Heart left ventricle (tissue), 16 donors: ENCODE results near the gene ST8SIA5. TPM values are rescaled to one million over a fixed set of nuclear protein-coding genes. Genes with fewer than 3 reads are reported as not detected.

Source experiments
- ATAC-seq, 4 donors: fragments of 200-7000 bp; cut with Tn5 transposase; one replicate each; pipeline ENCODE4 v1.9.1; 2020 to 2022; ENCODE audit warnings: moderate library complexity in 4 of 4, mild to moderate bottlenecking in 3 of 4, moderate number of reproducible peaks in 1 of 4
- DNase-seq, 5 donors: peaks; one replicate each; pipeline ENCODE4 v3.0.0-alpha.2; 2020
- H3K27ac ChIP-seq, 12 donors: fragments of 200-600 bp; sonication (generic) in 4 of 12; one replicate each; pipeline versions ENCODE4 v1.5.0 to v1.8.0; 2016 to 2022; ENCODE audit warnings: mild to moderate bottlenecking in 2 of 12
- H3K27me3 ChIP-seq, 9 donors: fragments of 200-600 bp; sonication (generic) in 2 of 9; one replicate each; pipeline versions ENCODE4 v1.5.1 to v1.8.0; 2016 to 2022; ENCODE audit warnings: mild to moderate bottlenecking in 3 of 9
- H3K36me3 ChIP-seq, 9 donors: fragments of 200-600 bp; sonication (generic) in 2 of 9; one replicate each; pipeline versions ENCODE4 v1.5.0 to v1.8.0; 2018 to 2022; ENCODE audit warnings: mild to moderate bottlenecking in 2 of 9
- H3K4me1 ChIP-seq, 12 donors: fragments of 200-600 bp; sonication (generic) in 4 of 12; one replicate each; pipeline versions ENCODE4 v1.5.0 to v1.8.0; 2016 to 2022; ENCODE audit warnings: mild to moderate bottlenecking in 3 of 12
- H3K4me3 ChIP-seq, 12 donors: fragments of 200-600 bp; sonication (generic) in 4 of 12; one replicate each; pipeline versions ENCODE4 v1.5.0 to v1.8.0; 2017 to 2022; ENCODE audit warnings: mild to moderate bottlenecking in 9 of 12, moderate library complexity in 4 of 12
- H3K9me3 ChIP-seq, 12 donors: fragments of 200-600 bp; sonication (generic) in 4 of 12; one replicate each; pipeline versions ENCODE4 v1.5.0 to v1.8.0; 2016 to 2022; ENCODE audit warnings: mild to moderate bottlenecking in 1 of 12
- CTCF ChIP-seq, 12 donors: fragments of 200-600 bp; sonication (generic) in 4 of 12; IDR thresholded peaks; one replicate each; pipeline versions ENCODE4 v1.5.0 to v1.8.0; 2018 to 2022; ENCODE audit warnings: antibody characterized with exemption in 12 of 12, mild to moderate bottlenecking in 5 of 12
- POLR2A ChIP-seq, 2 donors: fragments of 450-650 bp; IDR thresholded peaks; one replicate each; pipeline ENCODE4 v1.6.1; 2017; ENCODE audit warnings: antibody characterized with exemption in 2 of 2, mild to moderate bottlenecking in 2 of 2, moderate library complexity in 2 of 2
- WGBS, 4 donors: extraction: QIAGEN DNeasy Blood & Tissue Kit in 2 of 4; methylation state at CpG; one replicate each; pipeline versions ENCODE4 v1.1.5 to v1.1.7; 2013 to 2018; 5-methylcytosine and 5-hydroxymethylcytosine counted together
- intact Hi-C, 10 donors: fragments of 100-400 bp; cut with DNase I; formaldehyde crosslinking; loops; one replicate each; pipeline versions ENCODE4 v1.11.1 to v1.14.2; 2022
- polyA plus RNA-seq, 2 donors: library from polyadenylated mRNA; stranded (reverse); fragments of 200-250 nt; gene quantifications; one replicate each; pipeline ENCODE4 v1.2.3, GENCODE V29; 2013
- total RNA-seq, 9 donors: library from RNA; depleted of rRNA in 2 of 9; stranded (reverse); fragments of >200 nt in 2 of 9; fragmentation: NEBNext Ultra II Directional in 3 of 9; extraction: Animal tissue kit (Norgen Biotek cat#: 25700) in 3 of 9; gene quantifications; one replicate each; pipeline versions ENCODE4 v1.1.0 to v1.2.4, GENCODE V29; 2016 to 2023
- donor health status: ischemic (EF 13 %, LVEDD 7.1; RV severe dilation, severe dysfunction).
- donor health status: healthy with polysubstance abuse.
- donor health status: DM: no; HTN: yes; CAD: no.
- donor health status: DM: no; HTN: no; CAD: no.
- donor health status: ischemic (EF 25% LVEDD 6.9; RV normal size, moderate dysfunction).
- donor health status: ischemic (EF 25% LVEDD 5.7; RV mildly dilated, moderate dysfunction).
- donor health status: healthy.
- donor health status: DM: yes; HTN: yes; CAD: no.
- donor health status: ischemic (EF 35%, LVEDD 5.7; RV mildly dilated, moderate dysfunction).
- donor health status: nonischemic (EF 11% LVEDD 7.7; RV severe dilation, severe dysfunction).
- donor health status: DM: yes; HTN: yes; CAD: no.
- donor health status: PGD.
- donor health status: ischemic (EF 29% LVEDD 5.4; RV normal size, mild dysfunction).
- donor health status: nonischemic (EF 23%, LVEDD 6.1; RV moderate dilation, normal function).

The ST8SIA5 gene
- total and polyA plus RNA-seq, 11 donors = 3.8 to 24.4 (median 6.8) TPM

- WGBS, 4 donors = 76 to 82% (median 79%) methylated on average over 4 of the region's 4 CpGs
- no peaks in the 10 kb centered on the region for H3K36me3 ChIP-seq
- H3K4me1 ChIP-seq = peaks cover 0 to 11% (median 5%) of the 10 kb centered on the region in 12 donors
- DNase-seq = no peak
- no peak overlapping the region for H3K4me3 ChIP-seq
- no peaks in the 10 kb centered on the region for H3K9me3 ChIP-seq
- intact Hi-C loops = no loop called here
- H3K27ac ChIP-seq = no peak overlapping the region
- peak in 1 of 4 donors; percentile 27 for ATAC-seq
- TF ChIP-seq CTCF (IDR thresholded peaks at IDR 0.05) (no peak), POLR2A (IDR thresholded peaks at IDR 0.05) (no peak)
- no peaks in the 10 kb centered on the region for H3K27me3 ChIP-seq
Observed at GRCh38 chr18:46723856-46724415, 32.9 kb downstream of the ST8SIA5 start.

GRCh38 chr18:46722051-46722450 lies 34.8 kb downstream of the ST8SIA5 start:
- 70 to 82% (median 80%) methylated on average over 5 of the region's 5 CpGs for WGBS, 4 donors
- intact Hi-C loops = no loop called here

GRCh38 chr18:46721331-46721730 lies 35.5 kb downstream of the ST8SIA5 start:
- 94 to 100% (median 97%) methylated on average over 4 to 8 of the region's 8 CpGs for WGBS, 4 donors

More at GRCh38 chr18:46722051-46722450, 34.8 kb downstream of the ST8SIA5 start:
- Histone ChIP-seq H3K9me3 (no peaks in the 10 kb centered on the region), H3K27me3 (no peaks in the 10 kb centered on the region), H3K4me1 (peaks cover 0 to 22% (median 10%) of the 10 kb centered on the region in 12 donors), H3K4me3 (no peak overlapping the region), H3K36me3 (no peaks in the 10 kb centered on the region), H3K27ac (no peak overlapping the region)
- ATAC-seq (no peak), DNase-seq (no peak)
- TF ChIP-seq CTCF (IDR thresholded peaks at IDR 0.05) (no peak), POLR2A (IDR thresholded peaks at IDR 0.05) (no peak)

GRCh38 chr18:46720521-46720920 lies 36.3 kb downstream of the ST8SIA5 start:
- 92 to 98% (median 95%) methylated on average over 3 of the region's 3 CpGs for WGBS, 4 donors
- no peak for ATAC-seq

More at GRCh38 chr18:46721331-46721730, 35.5 kb downstream of the ST8SIA5 start:
- H3K36me3 ChIP-seq = no peaks in the 10 kb centered on the region
- no peaks in the 10 kb centered on the region for H3K9me3 ChIP-seq
- H3K4me1 ChIP-seq = peaks cover 0 to 22% (median 10%) of the 10 kb centered on the region in 12 donors
- no peak overlapping the region for H3K27ac ChIP-seq
- DNase-seq (no peak), ATAC-seq (no peak)
- TF ChIP-seq POLR2A (IDR thresholded peaks at IDR 0.05) = no peak
- TF ChIP-seq CTCF (IDR thresholded peaks at IDR 0.05) = no peak
- no peak overlapping the region for H3K4me3 ChIP-seq
- intact Hi-C loops = no loop called here
- H3K27me3 ChIP-seq = no peaks in the 10 kb centered on the region

More at GRCh38 chr18:46720521-46720920, 36.3 kb downstream of the ST8SIA5 start:
- intact Hi-C loops = no loop called here
- DNase-seq = no peak
- Histone ChIP-seq H3K4me3 (no peak overlapping the region), H3K27ac (no peak overlapping the region), H3K4me1 (peaks cover 0 to 22% (median 10%) of the 10 kb centered on the region in 12 donors), H3K36me3 (no peaks in the 10 kb centered on the region), H3K27me3 (no peaks in the 10 kb centered on the region), H3K9me3 (no peaks in the 10 kb centered on the region)
- TF ChIP-seq CTCF (IDR thresholded peaks at IDR 0.05) (no peak), POLR2A (IDR thresholded peaks at IDR 0.05) (no peak)
